Natural killer cell (primary cell): ENCODE data around the gene HDLBP. TPM values are rescaled to one million over a fixed set of nuclear protein-coding genes. Genes with fewer than 3 reads are reported as not detected.

Experiments
- ATAC-seq, 3 donors: fragments of 150-1000 bp in 2 of 3; fragments of 200-7000 bp in 1 of 3; cut with Tn5 transposase; 1 replicate in 1 of 3; 2 replicates in 2 of 3; pipeline ENCODE4 v1.10.0; 2021; ENCODE audit warnings: mild to moderate bottlenecking in 2 of 3, moderate library complexity in 2 of 3
- DNase-seq, 2 donors: peaks; one replicate each; pipeline versions ENCODE4 v3.0.0 to v3.0.0-alpha.2; 2013 to 2021; ENCODE audit warnings: mixed read lengths in 1 of 2
- H3K27ac ChIP-seq: one replicate; pipeline ENCODE4 v1.5.1; 2013; ENCODE audit warnings: mild to moderate bottlenecking, low read length
- H3K27me3 ChIP-seq: one replicate; pipeline ENCODE4 v1.6.1; 2013; ENCODE audit warnings: low read length; ENCODE audit not compliant: control insufficient read depth, insufficient read depth
- H3K36me3 ChIP-seq: one replicate; pipeline ENCODE4 v1.6.1; 2013; ENCODE audit warnings: low read length; ENCODE audit not compliant: control insufficient read depth, insufficient read depth
- H3K4me1 ChIP-seq: one replicate; pipeline ENCODE4 v1.6.1; 2013; ENCODE audit warnings: low read length; ENCODE audit not compliant: control insufficient read depth, insufficient read depth
- H3K4me3 ChIP-seq: one replicate; pipeline ENCODE4 v1.5.1; 2013; ENCODE audit warnings: low read length
- H3K9me3 ChIP-seq: one replicate; pipeline ENCODE4 v1.6.1; 2013; ENCODE audit warnings: low read length; ENCODE audit not compliant: control insufficient read depth, insufficient read depth
- H3K27ac Mint-ChIP-seq, 2 donors: one replicate each; pipeline ENCODE4 v1.8.0; 2022; ENCODE audit warnings: mild to moderate bottlenecking in 2 of 2, mixed read lengths in 2 of 2, moderate library complexity in 1 of 2
- H3K27me3 Mint-ChIP-seq, 2 donors: one replicate each; pipeline ENCODE4 v1.8.0; 2022; ENCODE audit warnings: low read depth in 2 of 2, mixed read lengths in 2 of 2
- H3K36me3 Mint-ChIP-seq: one replicate; pipeline ENCODE4 v1.8.0; 2022; ENCODE audit warnings: mixed read lengths
- H3K4me1 Mint-ChIP-seq, 2 donors: one replicate each; pipeline ENCODE4 v1.8.0; 2022; ENCODE audit warnings: mixed read lengths in 2 of 2
- H3K4me3 Mint-ChIP-seq: one replicate; pipeline ENCODE4 v1.8.0; 2022; ENCODE audit warnings: mild to moderate bottlenecking, moderate library complexity, mixed read lengths
- H3K9me3 Mint-ChIP-seq, 2 donors: one replicate each; pipeline ENCODE4 v1.8.0; 2022; ENCODE audit warnings: mixed read lengths in 2 of 2
- WGBS: methylation state at CpG from one replicate; pipeline ENCODE4 v1.1.7; 2013; ENCODE audit warnings: missing lambda C conversion rate; ENCODE audit not compliant: insufficient coverage; 5-methylcytosine and 5-hydroxymethylcytosine counted together
- intact Hi-C: fragments of 100-400 bp; cut with micrococcal nuclease; formaldehyde crosslinking; loops from one replicate; pipeline ENCODE4 v1.14.2; 2022
- total RNA-seq, 4 donors: library from RNA; stranded (reverse); fragments of 120-200 nt in 1 of 4; gene quantifications; one replicate each; pipeline versions ENCODE4 v1.2.3 to v1.2.4, GENCODE V29; 2013 to 2022
- TF ChIP-seq, protein P1 (sequence below): fragments of 200-600 bp; IDR thresholded peaks from one replicate; pipeline ENCODE4 v1.8.0; 2022; ENCODE audit warnings: antibody characterized with exemption

HDLBP gene
- total RNA-seq, 3 donors from 2014 or later (not counting 1 experiment from before 2014, with no cell fraction given) = 170 to 200 (median 177) TPM

DNA sequence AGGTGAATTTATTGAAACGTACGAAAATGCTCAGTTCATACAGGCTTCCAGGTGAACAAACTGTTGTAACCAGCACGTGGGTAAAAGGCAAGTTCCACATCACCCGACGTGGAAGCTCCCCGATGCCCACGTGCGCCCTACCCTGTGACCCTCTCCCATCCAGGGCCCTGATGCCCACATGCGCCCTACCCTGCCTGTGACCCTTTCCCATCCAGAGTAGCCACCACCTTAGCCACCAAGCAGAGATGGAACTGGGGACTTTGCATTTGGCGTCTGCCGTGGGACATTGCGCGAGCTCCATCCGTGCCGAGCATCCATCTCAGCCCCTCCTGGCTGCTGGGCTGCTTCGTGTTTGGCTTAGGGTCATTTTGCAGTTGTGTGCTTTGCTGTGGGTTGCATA is 89.5 kb downstream of the HDLBP start:
- ATAC-seq = no peak
- no peaks in the 10 kb centered on the region for H3K36me3 Mint-ChIP-seq
- H3K27me3 ChIP-seq = no peaks in the 10 kb centered on the region
- no peak overlapping the region for H3K27ac ChIP-seq
- DNase-seq = no peak
- no peak overlapping the region for H3K4me3 ChIP-seq
- intact Hi-C loops = no loop called here
- no peaks in the 10 kb centered on the region for H3K9me3 ChIP-seq
- H3K27ac Mint-ChIP-seq = no peak overlapping the region
- peaks cover 38% of the 10 kb centered on the region for H3K36me3 ChIP-seq
- TF ChIP-seq, protein P1, sequence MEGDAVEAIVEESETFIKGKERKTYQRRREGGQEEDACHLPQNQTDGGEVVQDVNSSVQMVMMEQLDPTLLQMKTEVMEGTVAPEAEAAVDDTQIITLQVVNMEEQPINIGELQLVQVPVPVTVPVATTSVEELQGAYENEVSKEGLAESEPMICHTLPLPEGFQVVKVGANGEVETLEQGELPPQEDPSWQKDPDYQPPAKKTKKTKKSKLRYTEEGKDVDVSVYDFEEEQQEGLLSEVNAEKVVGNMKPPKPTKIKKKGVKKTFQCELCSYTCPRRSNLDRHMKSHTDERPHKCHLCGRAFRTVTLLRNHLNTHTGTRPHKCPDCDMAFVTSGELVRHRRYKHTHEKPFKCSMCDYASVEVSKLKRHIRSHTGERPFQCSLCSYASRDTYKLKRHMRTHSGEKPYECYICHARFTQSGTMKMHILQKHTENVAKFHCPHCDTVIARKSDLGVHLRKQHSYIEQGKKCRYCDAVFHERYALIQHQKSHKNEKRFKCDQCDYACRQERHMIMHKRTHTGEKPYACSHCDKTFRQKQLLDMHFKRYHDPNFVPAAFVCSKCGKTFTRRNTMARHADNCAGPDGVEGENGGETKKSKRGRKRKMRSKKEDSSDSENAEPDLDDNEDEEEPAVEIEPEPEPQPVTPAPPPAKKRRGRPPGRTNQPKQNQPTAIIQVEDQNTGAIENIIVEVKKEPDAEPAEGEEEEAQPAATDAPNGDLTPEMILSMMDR = no peak
- H3K9me3 Mint-ChIP-seq = no peaks in the 10 kb centered on the region
- WGBS = 96% methylated on average over 16 of the region's 16 CpGs
- no peaks in the 10 kb centered on the region for H3K27me3 Mint-ChIP-seq
- no peak overlapping the region for H3K4me3 Mint-ChIP-seq
- no peaks in the 10 kb centered on the region for H3K4me1 ChIP-seq
- H3K4me1 Mint-ChIP-seq = no peaks in the 10 kb centered on the region

DNA sequence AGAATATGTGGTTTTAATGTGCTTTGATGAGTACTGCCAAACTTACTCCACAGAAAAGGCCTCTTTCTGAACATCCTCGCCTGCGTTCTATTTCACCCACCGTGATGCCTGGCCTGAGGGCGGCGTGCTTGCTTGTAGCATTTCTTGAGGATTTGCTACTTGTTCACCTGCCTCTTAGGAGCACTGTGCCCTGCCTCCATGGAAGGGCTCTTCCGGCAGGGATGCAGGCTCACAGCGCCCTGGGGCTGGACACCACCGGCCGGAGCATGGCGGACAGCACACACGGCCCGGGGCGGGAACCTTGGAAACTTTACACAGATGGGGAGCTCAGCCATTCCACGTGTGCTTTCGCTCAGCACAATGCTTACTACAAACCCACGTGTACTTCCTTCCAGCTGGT is 89.9 kb downstream of the HDLBP start:
- H3K27me3 Mint-ChIP-seq = no peaks in the 10 kb centered on the region
- Histone ChIP-seq H3K27me3 (no peaks in the 10 kb centered on the region), H3K4me3 (no peak overlapping the region), H3K4me1 (no peaks in the 10 kb centered on the region), H3K27ac (no peak overlapping the region), H3K9me3 (no peaks in the 10 kb centered on the region), H3K36me3 (peaks cover 34% of the 10 kb centered on the region)
- no peaks in the 10 kb centered on the region for H3K4me1 Mint-ChIP-seq
- H3K9me3 Mint-ChIP-seq = no peaks in the 10 kb centered on the region
- 95% methylated on average over 16 of the region's 16 CpGs for WGBS
- TF ChIP-seq, protein P1 = no peak
- no peaks in the 10 kb centered on the region for H3K36me3 Mint-ChIP-seq
- intact Hi-C loops = no loop called here
- H3K27ac Mint-ChIP-seq = no peak overlapping the region
- ATAC-seq (no peak), DNase-seq (no peak)
- no peak overlapping the region for H3K4me3 Mint-ChIP-seq

DNA sequence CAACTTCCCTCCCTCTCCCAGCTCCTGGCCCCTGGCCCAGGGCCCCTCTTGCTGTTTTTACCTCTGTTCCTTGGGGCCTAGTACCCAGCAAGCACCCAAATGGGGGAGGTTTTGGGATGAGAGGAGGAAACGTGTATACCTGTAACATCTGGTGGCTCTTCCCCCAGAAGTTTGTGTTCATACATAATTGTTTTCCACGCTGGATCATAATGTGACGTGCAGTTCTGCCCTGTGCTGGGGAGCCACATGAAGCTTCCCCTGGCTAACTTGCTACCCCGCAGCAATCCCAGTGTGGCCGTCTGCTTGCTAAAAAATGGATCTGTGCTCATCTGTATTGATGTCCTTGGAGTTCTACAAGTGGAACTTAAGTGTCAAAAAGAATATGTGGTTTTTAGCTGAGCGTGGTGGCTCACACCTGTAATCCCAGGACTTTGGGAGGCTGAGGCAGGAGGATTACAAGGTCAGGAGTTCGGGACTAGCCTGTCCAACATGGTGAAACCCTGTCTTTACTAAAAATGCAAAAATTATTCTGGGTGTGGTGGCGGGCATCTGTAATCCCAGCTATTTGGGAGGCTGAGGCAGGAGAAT is 90.5 kb downstream of the HDLBP start:
- TF ChIP-seq, protein P1 = no peak
- intact Hi-C loops = no loop called here
- WGBS = 93% methylated on average over 8 of the region's 8 CpGs
- Histone ChIP-seq H3K9me3 (no peaks in the 10 kb centered on the region), H3K4me1 (no peaks in the 10 kb centered on the region), H3K27me3 (no peaks in the 10 kb centered on the region), H3K27ac (no peak overlapping the region), H3K36me3 (peaks cover 28% of the 10 kb centered on the region), H3K4me3 (no peak overlapping the region)
- ATAC-seq (no peak), DNase-seq (no peak)
- no peaks in the 10 kb centered on the region for H3K27me3 Mint-ChIP-seq
- no peaks in the 10 kb centered on the region for H3K4me1 Mint-ChIP-seq
- no peaks in the 10 kb centered on the region for H3K36me3 Mint-ChIP-seq
- no peaks in the 10 kb centered on the region for H3K9me3 Mint-ChIP-seq
- H3K27ac Mint-ChIP-seq = no peak overlapping the region
- H3K4me3 Mint-ChIP-seq = no peak overlapping the region
